ENCODE measurements around the gene TRAP1. TPM values are rescaled to one million over a fixed set of nuclear protein-coding genes. Genes with fewer than 3 reads are reported as not detected.
A peak's percentile ranks its signal among the peaks of the same experiment; 100 is the strongest.

TRAP1 gene
- total and polyA plus RNA-seq, 2 experiments from 2014 or later, result 143 to 228 TPM

DNA sequence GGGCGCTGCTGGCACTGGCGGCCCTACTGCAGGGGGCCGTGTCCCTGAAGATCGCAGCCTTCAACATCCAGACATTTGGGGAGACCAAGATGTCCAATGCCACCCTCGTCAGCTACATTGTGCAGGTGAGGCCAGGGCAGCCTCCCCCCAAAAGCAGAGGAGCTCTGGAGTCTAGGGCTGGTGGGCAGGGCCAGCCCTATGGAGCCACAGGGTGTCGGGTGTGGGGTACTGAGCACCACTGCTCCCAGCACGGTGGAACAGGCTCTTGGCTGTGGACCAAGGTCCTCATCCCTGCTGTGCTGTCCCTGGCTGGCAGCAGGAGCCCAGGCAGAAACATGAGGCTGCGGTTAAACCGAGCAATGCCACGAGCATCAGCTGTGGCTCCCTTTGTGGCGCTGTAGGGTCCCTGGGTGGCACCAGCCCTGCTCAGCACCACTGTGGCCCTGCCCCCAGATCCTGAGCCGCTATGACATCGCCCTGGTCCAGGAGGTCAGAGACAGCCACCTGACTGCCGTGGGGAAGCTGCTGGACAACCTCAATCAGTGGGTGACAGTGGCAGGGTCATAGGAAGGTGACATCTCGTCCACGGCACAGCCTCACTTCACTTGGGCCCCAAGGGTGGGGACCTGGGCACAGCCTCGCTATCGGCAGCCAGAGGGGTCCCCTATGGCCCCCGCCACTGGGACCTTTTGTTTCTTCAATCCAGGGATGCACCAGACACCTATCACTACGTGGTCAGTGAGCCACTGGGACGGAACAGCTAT lies 61.7 kb downstream of the TRAP1 start (continued):
- TF ChIP-seq, protein P1, sequence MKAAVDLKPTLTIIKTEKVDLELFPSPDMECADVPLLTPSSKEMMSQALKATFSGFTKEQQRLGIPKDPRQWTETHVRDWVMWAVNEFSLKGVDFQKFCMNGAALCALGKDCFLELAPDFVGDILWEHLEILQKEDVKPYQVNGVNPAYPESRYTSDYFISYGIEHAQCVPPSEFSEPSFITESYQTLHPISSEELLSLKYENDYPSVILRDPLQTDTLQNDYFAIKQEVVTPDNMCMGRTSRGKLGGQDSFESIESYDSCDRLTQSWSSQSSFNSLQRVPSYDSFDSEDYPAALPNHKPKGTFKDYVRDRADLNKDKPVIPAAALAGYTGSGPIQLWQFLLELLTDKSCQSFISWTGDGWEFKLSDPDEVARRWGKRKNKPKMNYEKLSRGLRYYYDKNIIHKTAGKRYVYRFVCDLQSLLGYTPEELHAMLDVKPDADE (IDR thresholded peaks at IDR 0.05), result no peak
- no peak for TF ChIP-seq EZH2 (IDR thresholded peaks at IDR 0.05; ENCODE audit: low read depth, unreplicated experiment)
- no peak for TF ChIP-seq NANOG (IDR thresholded peaks at IDR 0.05; ENCODE audit: borderline replicate concordance)

DNA sequence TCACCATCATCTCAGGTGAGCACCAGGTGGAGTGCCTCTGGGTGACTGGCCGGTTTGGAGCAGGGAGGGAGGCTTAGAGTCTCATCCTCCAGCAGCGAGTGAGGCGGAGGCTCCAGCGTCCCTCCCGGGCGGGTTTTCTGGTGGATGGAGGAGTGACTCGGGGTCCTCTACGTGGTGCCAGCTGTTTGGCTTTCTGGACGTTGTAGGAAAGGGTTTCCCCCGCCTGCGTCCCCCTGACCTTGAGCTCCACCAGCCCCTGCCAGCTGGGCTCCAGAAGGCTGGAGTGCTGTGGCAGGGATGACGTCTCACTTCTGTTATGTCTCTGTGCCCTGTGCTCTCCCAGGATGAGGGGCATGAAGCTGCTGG lies 62.3 kb downstream of the TRAP1 start:
- H3K36me3 Mint-ChIP-seq (ENCODE audit: low read depth), result peaks cover 82% of the 10 kb centered on the region
- Histone ChIP-seq H3F3A (replicated peaks; ENCODE audit: low read depth) (peaks cover 22% of the 10 kb centered on the region; the same call in 1 of the 2 replicates), H2AFZ (no peak overlapping the region), H3K9me2 (ENCODE audit: insufficient read depth) (no peaks in the 10 kb centered on the region), H3K4me1 (ENCODE audit: insufficient read depth) (peaks cover 7% of the 10 kb centered on the region), H3K79me2 (replicated peaks; ENCODE audit: insufficient read depth) (no peaks in the 10 kb centered on the region), H3K4me2 (no peak overlapping the region), H3K36me3 (ENCODE audit: insufficient read depth) (peaks cover 15% of the 10 kb centered on the region; the same call in 1 of the 2 replicates), H3K4me3 (no peak overlapping the region), H3K27ac (ENCODE audit: low read depth) (peak overlapping the region; percentile 74), H3K27me3 (ENCODE audit: insufficient read depth) (no peaks in the 10 kb centered on the region), H4K20me1 (replicated peaks; ENCODE audit: insufficient read depth) (no peaks in the 10 kb centered on the region; the same call in none of the 2 replicates)
- peak overlapping the region; percentile 88; the same call in 1 of the 2 replicates for H3K27ac Mint-ChIP-seq
- H3K4me1 Mint-ChIP-seq, result peaks cover 30% of the 10 kb centered on the region; the same call in 2 of the 3 replicates
- DNase-seq (ENCODE audit: low spot score) (no peak), ATAC-seq (no peak)
- no peak overlapping the region for H3K4me3 Mint-ChIP-seq
- peaks cover 22% of the 10 kb centered on the region for H3K27me3 Mint-ChIP-seq (ENCODE audit: insufficient read depth, low read depth, poor library complexity)
- TF ChIP-seq, protein P2, sequence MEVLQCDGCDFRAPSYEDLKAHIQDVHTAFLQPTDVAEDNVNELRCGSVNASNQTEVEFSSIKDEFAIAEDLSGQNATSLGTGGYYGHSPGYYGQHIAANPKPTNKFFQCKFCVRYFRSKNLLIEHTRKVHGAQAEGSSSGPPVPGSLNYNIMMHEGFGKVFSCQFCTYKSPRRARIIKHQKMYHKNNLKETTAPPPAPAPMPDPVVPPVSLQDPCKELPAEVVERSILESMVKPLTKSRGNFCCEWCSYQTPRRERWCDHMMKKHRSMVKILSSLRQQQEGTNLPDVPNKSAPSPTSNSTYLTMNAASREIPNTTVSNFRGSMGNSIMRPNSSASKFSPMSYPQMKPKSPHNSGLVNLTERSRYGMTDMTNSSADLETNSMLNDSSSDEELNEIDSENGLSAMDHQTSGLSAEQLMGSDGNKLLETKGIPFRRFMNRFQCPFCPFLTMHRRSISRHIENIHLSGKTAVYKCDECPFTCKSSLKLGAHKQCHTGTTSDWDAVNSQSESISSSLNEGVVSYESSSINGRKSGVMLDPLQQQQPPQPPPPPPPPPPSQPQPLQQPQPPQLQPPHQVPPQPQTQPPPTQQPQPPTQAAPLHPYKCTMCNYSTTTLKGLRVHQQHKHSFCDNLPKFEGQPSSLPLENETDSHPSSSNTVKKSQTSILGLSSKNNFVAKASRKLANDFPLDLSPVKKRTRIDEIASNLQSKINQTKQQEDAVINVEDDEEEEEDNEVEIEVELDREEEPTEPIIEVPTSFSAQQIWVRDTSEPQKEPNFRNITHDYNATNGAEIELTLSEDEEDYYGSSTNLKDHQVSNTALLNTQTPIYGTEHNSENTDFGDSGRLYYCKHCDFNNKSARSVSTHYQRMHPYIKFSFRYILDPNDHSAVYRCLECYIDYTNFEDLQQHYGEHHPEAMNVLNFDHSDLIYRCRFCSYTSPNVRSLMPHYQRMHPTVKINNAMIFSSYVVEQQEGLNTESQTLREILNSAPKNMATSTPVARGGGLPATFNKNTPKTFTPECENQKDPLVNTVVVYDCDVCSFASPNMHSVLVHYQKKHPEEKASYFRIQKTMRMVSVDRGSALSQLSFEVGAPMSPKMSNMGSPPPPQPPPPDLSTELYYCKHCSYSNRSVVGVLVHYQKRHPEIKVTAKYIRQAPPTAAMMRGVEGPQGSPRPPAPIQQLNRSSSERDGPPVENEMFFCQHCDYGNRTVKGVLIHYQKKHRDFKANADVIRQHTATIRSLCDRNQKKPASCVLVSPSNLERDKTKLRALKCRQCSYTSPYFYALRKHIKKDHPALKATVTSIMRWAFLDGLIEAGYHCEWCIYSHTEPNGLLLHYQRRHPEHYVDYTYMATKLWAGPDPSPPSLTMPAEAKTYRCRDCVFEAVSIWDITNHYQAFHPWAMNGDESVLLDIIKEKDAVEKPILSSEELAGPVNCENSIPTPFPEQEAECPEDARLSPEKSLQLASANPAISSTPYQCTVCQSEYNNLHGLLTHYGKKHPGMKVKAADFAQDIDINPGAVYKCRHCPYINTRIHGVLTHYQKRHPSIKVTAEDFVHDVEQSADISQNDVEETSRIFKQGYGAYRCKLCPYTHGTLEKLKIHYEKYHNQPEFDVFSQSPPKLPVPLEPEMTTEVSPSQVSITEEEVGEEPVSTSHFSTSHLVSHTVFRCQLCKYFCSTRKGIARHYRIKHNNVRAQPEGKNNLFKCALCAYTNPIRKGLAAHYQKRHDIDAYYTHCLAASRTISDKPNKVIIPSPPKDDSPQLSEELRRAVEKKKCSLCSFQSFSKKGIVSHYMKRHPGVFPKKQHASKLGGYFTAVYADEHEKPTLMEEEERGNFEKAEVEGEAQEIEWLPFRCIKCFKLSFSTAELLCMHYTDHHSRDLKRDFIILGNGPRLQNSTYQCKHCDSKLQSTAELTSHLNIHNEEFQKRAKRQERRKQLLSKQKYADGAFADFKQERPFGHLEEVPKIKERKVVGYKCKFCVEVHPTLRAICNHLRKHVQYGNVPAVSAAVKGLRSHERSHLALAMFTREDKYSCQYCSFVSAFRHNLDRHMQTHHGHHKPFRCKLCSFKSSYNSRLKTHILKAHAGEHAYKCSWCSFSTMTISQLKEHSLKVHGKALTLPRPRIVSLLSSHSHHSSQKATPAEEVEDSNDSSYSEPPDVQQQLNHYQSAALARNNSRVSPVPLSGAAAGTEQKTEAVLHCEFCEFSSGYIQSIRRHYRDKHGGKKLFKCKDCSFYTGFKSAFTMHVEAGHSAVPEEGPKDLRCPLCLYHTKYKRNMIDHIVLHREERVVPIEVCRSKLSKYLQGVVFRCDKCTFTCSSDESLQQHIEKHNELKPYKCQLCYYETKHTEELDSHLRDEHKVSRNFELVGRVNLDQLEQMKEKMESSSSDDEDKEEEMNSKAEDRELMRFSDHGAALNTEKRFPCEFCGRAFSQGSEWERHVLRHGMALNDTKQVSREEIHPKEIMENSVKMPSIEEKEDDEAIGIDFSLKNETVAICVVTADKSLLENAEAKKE (CRISPR knock-in tag; IDR thresholded peaks at IDR 0.05), result no peak
- no peak for TF ChIP-seq EZH2 (IDR thresholded peaks at IDR 0.05; ENCODE audit: low read depth, unreplicated experiment)
- TF ChIP-seq STAT1 (IDR thresholded peaks at IDR 0.05; ENCODE audit: unreplicated experiment), result no peak
- TF ChIP-seq, protein P3, sequence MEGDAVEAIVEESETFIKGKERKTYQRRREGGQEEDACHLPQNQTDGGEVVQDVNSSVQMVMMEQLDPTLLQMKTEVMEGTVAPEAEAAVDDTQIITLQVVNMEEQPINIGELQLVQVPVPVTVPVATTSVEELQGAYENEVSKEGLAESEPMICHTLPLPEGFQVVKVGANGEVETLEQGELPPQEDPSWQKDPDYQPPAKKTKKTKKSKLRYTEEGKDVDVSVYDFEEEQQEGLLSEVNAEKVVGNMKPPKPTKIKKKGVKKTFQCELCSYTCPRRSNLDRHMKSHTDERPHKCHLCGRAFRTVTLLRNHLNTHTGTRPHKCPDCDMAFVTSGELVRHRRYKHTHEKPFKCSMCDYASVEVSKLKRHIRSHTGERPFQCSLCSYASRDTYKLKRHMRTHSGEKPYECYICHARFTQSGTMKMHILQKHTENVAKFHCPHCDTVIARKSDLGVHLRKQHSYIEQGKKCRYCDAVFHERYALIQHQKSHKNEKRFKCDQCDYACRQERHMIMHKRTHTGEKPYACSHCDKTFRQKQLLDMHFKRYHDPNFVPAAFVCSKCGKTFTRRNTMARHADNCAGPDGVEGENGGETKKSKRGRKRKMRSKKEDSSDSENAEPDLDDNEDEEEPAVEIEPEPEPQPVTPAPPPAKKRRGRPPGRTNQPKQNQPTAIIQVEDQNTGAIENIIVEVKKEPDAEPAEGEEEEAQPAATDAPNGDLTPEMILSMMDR (conservative IDR thresholded peaks at IDR 0.05; ENCODE audit: low read depth in 2 of 2), result no peak
- no peak for TF ChIP-seq ZNF114 (CRISPR knock-in tag; IDR thresholded peaks at IDR 0.05)
- TF ChIP-seq CREB1 (CRISPR knock-in tag; IDR thresholded peaks at IDR 0.05; ENCODE audit: low read depth), result no peak
- H3K9me3 Mint-ChIP-seq, result no peaks in the 10 kb centered on the region
